ENCODE data around the gene INTS1.
A peak's percentile ranks its signal among the peaks of the same experiment; 100 is the strongest.

Gene INTS1

GRCh38 chr7:1486571-1486970, 17.6 kb downstream of the INTS1 start:
- DNase-seq (ENCODE audit: low read depth), result no peak

GRCh38 chr7:1485156-1485555, 19.0 kb downstream of the INTS1 start:
- DNase-seq (ENCODE audit: low read depth), result no peak

GRCh38 chr7:1484569-1484968, 19.6 kb downstream of the INTS1 start:
- no peak for DNase-seq (ENCODE audit: low read depth)

DNA sequence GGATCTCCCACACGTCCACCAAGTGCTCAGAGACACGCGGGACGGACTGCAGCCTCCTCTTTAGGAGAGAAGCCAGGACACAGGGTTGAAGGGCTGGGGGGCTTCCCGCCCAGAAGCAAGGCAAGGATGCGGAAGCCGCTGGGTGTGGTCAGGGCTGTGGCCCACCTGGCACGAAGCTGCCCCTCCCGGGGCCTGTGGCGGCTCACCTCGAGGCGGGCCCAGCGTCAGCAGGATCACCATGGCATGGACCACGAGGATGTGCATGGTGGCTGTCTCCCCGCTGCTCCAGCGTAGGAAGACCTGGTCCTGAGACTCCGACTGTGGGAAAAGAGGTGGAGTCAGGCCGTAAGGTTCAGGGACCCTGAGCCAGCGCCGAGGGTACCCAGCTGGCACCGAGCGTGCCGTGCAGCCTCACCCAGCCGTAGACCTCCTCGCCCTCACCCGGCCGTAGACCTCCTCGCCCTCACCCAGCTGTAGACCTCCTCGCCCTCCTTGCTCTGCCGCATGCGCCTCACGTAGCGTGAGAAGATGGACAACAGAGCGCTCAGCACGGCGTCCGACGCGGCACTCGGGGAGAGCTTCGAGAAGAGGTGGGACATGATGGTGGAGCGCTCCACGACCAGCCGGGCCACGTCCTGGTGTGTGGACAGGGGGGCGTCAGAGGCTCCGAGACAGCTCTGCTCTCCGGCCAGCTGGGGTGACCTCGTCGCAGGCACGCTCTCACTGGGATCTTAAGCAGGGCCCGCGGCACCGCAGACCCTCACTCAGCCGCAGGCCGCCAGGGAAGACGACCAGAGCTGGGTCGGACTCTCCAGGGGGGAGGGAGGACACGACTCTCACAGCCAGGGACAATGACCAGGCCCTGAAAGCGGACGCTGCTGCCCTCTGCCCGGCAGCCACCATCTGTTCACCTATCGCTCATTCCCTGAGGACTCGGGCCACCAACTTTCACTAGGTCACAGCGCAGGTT, 20.4 kb downstream of the INTS1 start:
- DNase-seq (ENCODE audit: low read depth), result no peak

DNA sequence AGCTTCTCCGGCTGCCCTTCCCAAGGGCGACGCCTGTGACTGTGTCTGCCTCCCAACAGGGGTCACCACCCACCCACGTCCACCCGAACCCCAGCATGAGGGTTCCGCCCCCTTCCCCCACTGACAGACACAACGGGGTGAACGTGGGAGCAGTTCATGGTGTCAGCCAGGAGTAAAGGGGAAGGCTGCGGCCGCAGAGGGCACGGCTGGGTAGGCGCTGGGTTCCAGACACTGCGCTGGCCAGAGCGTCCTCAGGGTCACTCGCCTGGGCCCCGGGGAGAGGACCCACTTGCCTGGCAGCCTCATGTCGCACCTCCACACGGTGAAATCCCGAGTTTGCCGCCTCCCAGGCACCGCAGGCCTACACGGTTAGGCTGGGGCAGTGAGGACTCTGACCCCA, 21.1 kb downstream of the INTS1 start:
- no peak for DNase-seq (ENCODE audit: low read depth)

- DNase-seq (ENCODE audit: low read depth), result no peak
Observed at GRCh38 chr7:1481300-1481699, 22.9 kb downstream of the INTS1 start.

GRCh38 chr7:1480670-1481069, 23.5 kb downstream of the INTS1 start:
- DNase-seq (ENCODE audit: low read depth), result no peak

- no peak for DNase-seq (ENCODE audit: low read depth)
Observed at GRCh38 chr7:1479287-1479686, 24.9 kb downstream of the INTS1 start.

DNA sequence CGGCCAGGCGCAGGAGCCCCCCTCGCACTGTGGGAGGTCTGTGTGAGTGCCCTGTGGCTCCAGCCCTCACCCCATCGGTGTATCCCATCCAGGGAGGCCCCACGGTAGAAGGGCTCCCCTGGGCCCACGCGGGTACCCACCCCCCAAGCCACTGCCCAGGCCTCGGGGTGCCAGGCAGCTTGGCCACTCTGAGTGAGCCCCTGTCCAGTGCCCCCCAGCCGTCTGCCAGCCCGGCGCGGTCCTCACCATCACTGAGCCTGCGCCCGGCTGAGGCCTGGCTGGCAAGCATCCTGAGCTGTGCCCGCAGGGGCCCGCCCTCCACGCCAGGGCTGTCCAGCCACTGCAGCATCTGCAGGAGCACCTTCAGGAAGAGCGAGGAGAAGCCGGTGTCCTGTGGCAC, 25.7 kb downstream of the INTS1 start:
- DNase-seq (ENCODE audit: low read depth), result no peak

GRCh38 chr7:1476859-1477258, 27.3 kb downstream of the INTS1 start:
- no peak for DNase-seq (ENCODE audit: low read depth)

DNA sequence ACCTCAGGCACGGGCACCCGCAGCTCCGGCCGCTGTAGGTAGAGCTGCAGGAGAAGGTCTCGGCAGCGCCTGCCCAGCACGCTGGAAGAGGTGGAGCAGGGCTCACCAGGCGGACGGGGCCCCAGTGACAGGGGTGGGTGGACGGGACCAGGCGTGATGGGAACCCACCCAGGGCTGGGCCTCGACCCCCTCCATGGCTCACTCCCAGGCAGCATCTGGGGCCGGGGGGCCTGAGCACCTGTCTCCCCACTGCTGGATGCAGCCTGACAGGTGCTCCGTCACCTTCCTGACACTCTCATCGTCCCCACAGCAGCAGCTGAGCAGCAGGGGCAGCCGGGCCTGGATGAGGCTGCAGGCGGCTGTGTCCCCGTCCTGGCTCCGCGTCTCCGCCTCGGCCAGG, 28.2 kb downstream of the INTS1 start:
- DNase-seq (ENCODE audit: low read depth), result no peak

GRCh38 chr7:1475393-1475792, 28.8 kb downstream of the INTS1 start:
- no peak for DNase-seq (ENCODE audit: low read depth)

DNA sequence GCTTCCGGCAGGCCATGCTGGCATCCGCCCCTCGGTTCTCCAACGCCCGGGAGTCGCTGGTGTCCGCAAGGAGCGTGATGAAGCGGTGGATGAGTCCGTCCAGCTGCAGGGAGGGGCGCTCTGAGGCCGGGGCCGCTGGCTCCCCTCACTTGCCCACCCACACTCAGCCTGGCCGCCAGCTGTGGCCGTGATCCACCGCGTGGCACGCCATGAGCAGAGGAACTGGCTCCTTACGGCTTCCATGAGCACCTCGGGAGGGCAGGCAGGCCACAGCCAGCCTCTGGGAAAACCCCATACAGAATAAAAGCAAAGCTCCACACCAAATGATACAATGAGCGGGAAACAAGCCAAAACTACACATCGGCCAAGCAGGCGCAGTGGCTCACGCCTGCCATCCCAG, 29.5 kb downstream of the INTS1 start:
- no peak for DNase-seq (ENCODE audit: low read depth)

DNA sequence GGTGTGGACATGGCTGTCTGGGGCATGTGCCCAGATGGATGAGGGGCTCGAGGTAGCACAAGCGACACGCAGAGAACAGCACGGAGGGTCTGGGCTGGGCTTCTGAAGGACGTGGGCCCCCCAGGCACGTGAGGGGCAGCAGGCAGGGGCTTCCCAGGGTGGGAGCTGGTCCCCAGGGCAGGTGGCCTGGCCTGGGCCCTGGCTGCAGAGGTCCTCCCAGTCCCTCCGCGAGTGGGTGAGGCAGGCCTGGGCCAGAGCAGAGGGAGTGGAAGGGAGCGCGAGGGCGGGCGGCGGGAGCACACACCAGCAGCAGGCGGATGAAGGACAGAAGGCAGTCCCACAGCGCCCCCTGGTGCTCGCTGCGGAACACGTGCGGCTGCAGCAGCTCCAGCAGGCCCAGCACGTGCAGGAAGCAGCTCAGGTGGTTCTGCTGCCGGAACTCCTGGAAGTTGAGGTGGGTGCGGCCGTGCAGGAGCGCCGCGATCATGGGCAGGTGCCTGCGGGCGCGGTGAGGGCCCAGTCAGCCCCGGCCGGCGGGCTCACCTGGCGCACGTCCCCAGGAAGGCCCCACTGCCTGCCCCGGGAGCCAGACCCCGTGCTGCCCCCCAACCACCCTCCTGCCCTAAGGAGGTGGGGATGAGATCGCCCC, 30.2 kb downstream of the INTS1 start:
- DNase-seq (ENCODE audit: low read depth), result peak; percentile 85

DNA sequence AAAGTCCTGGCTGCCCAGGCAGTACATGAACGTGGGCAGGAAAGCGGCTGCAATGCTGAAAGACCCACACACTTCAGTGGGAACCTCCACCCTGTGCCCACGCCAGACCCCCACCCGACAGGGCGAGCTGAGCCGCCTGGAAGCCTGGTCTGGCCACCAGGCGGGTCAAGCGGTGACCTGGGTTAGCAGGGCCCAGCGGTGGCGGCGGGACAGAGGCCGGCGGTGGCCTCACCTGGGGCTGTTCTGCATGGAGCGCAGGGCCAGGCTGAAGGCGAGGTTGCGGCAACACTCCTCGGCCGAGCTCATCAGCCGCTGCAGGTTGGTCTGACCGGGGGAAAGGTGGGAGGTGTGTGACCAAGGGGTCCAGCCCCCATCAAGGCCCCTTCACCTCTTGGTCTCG, 33.3 kb downstream of the INTS1 start:
- DNase-seq (ENCODE audit: low read depth), result no peak

- no peak for DNase-seq (ENCODE audit: low read depth)
Observed at GRCh38 chr7:1468643-1469298, 35.4 kb downstream of the INTS1 start.

GRCh38 chr7:1468203-1468602, 36.0 kb downstream of the INTS1 start:
- DNase-seq (ENCODE audit: low read depth), result no peak

DNA sequence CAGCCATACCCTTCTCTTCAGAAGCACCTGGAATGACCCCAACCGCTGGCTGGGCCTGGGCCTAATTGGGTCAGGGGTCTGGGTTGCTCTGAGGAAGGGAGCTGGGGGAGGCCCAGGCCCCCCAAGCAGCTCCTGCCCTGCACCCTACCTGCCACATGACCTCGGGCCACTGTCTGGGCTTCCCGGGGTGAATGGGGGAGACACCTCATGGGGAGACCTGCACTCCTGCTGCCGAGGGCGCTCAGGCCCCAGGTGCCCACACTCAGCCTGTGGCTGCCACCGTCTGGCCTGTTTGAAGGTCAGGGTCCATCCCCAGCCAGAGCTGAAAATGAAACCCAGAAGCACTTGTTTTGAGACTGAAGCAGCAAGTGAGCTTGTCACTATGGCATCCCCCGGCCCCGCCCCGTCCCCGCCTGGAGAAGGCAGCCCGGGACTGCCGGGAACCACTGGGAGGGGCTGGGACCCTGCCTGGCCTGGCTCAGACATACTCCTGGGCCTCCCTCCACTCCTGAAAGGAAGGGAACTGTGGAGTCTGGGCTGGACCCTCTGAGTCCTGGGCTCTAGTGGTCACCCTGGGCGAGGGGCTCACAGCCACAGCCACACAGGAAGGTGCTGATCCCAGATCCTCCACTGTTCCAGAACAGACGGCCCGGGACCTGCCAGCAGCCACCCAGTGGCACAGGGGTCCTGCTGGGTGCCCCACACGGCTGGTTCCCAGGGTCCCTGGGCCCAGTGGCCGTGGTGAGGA, 37.5 kb downstream of the INTS1 start:
- peak; percentile 45 for DNase-seq (ENCODE audit: low read depth)

- no peak for DNase-seq (ENCODE audit: low read depth)
Observed at GRCh38 chr7:1464694-1465093, 39.5 kb downstream of the INTS1 start.

DNA sequence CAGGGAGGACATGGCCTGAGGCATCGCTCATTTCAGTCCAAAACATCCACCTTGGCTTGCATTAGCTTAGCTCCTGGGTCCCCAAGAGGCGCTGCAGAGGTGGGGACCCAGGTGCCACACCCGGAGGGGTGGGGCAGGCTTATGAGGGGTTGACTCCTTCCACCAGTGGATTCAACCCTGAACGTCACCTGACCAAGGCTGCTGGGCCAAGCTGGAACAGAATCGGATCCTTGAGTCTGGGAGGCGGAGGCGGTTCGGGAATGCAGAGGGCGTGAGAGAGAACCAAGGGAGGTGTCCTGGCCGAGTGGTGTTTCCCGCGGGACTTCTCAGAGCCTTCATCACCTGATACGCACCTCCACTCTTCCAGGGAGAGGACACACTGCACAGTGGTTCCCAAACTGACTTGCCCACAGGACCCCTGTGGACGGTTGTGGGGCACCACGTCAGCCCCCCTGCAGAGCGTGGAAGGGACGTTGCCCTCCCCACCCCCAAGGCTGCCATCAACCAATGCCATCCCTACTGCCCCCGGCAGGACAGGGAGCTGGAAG, 40.4 kb downstream of the INTS1 start:
- no peak for DNase-seq (ENCODE audit: low read depth)

DNA sequence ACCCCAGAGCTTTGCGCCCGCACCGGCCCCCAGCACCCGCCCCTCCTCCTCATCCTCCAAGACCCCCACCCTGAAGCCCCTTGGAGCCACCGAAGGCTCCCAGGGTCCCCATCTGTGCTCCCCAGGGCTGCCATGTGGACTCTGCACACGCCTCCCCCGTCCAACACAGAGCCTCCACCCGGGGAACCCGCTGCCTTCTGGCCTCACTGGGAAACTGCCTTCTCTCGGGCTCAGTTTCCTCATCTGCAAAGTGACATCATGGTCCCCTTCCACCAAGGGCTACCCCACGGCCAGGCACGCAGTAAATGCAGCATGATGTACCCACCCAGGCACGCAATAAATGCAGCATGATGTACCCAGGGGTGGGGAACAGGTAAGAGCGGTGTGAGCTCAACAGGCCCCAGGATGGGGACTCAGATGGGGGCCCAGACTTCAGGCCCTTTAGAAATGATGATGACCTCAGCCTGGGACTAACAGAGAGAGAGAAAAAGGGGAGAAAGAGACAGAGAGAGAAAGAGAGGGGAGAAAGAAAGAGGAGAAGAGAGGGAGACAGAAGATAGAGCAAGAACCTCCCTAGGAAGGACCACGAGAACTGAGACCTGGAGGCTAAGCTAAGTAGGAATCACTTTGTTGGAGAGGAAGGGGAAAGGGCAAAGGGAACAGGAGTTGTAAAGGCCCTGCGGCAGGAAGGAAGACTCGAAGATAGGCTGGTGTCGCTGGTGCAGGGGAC, 42.4 kb downstream of the INTS1 start:
- DNase-seq (ENCODE audit: low read depth), result no peak

Measured in ELR (cell line).